ENCODE results near the gene MEG3.

Gene MEG3

GRCh38 chr14:100825713-100826331, at the start of gene MEG3:
Gene MEG3 (plus strand): TSS chr14:100826118.
- no peak for DNase-seq

DNA sequence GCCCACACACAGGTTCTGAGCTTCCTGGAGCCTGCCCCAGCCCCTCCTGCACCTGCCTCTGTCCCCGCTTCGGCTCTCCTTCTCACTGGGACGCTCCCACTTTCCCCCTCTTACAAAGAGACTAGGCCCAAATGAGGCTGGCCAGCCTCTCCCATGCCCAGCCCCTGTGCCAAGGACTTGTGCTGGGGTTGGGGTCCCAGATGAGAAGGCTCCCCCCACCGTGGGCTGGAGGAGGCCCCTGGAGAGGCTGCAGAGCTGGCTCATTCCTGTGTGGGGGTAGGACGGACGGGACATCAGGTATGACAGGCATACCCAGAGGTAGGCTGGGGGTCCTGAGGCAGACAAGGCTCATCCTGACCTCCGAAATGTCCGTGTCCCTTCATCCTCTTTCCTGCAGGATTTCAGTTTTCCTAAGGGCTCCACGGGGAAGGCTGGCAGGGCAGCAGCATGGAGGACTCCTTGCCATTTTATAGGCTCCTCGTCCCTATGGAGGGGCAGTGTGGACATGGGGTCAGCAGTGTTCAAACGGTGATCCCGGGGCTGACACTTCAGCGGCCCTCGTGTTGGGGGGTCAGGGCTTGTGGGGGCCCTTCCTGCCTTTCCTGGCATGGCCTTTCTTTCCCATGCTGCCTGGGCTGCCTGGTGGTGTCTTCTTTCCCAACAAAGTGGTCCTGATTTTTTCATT, 49.1 kb upstream of the MEG3 start:
- DNase-seq, result no peak

- no peak for DNase-seq
These were observed 48.5 kb upstream of the MEG3 start for GRCh38 chr14:100777366-100777817.

DNA sequence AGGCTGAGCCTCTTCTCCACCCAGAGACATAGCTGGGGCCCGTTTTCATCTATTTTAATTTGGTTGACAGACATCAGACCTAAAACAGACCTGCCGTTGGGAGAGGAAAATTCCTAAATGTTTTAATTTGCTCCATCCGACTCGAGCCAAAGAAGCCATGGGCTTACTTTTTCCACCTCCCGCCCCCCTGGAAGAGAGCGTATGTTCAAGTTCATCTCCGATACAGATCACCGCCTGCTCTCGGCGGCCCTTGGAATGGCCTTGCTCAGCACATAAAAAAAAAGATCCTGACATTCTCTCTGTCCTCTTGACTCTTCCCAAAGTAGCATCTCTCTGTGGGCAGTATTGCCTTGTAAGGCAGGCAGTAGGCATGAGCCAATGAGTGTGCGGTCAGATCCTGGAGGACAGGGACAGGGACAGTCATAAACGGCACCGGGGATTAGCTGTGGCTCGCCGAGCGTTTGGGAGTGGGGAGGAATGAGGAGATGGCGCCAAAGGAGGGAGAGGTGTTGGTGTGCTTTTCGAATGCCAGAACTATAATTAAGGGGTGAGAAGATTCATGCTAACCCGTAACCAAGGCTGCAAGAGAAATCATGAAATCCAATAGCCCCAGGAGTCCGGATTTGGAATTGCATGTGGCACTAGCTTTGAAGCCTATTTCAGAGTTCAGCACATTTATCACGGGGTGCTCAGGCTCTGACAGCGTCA, 47.9 kb upstream of the MEG3 start:
- DNase-seq, result no peak

GRCh38 chr14:100778526-100778882, 47.4 kb upstream of the MEG3 start:
- DNase-seq, result no peak

DNA sequence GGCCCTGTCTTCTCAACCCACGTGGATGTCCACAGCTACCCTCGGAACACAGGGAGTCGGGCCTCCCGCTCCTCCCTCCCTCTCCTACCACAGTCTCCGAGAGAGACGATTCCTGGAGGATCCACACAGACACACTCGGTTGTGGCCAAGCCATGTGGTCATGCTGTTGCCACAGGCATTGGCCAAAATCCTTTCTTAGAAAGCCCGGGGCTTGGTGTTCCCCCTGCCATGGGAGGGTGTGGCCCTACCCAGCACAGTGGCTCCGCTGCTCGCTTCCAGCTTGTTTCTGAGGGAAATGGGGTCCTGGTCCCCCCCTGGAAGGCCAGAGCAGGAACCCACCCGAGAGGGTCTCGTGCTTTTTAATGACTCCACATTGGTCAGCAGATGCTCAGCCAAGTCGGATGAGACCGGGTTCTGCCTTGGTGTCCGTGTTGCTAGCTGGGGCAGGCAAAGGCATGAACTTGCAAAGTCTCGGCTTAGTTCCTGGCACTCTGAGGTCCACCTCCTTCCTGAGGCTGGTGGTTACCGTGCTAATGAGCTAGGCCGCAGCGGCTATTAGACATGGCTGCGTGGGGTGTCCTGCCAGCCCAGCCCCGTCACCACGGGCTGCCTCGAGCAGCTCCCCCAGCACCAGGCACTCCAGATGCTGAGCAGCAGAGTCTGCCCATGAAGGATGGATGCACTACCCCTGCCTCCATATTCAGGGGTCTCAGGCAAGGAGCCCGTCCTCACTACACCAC, 46.8 kb upstream of the MEG3 start:
- no peak for DNase-seq

- DNase-seq, result no peak
These were observed 46.2 kb upstream of the MEG3 start for GRCh38 chr14:100779691-100780080.

DNA sequence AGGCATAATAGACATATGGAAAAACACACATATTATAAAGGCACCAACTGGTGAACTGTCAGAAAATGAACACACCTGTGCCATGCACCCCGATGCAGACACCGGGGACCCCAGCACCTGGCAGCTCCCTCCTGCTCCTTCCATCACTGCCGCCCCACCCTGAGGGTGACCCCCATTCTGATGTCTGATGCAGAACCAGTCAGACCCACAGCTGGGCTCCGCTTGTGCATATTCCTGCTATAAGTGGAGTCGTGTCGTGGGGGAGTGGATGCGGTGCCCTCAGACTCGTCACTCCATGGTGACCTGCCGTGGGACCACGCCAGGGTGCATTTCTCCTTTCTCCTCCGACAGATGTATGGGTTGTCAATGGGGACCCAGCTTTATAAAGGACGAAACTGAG, 45.7 kb upstream of the MEG3 start:
- no peak for DNase-seq

DNA sequence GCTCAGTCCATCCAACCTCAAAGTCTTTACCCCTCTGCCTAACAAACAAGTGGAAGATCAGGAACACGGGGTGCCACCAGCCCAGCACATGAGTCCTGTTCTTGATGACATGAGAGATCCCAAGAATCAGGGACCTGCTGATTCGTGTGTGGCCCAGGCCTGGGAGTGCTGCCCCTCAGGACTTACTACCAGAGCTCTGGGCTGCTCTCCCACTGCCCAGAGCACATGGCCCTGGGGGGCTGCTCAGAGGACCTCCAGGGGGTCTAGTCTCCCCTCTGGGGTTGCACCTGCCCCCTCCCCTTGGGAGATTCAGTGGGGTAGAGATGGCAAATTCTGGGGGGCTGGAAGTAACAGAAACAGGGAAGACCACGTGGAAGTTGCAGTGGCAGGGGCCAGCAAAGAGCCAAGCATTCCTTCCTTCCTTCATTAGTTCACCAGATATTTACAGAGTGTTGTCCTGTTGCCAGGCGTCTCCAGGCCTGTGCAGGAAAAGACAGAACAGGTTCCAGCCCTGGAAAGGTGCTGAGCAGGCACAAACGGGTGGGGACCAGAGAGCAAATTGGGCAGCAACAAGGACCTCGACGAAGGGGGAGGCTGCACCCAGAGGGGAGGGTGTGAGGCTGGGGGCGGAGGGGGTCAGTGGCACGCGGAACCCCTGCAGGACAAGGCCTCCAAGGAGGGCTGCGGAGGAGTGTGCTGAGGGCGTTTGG, 45.1 kb upstream of the MEG3 start:
- DNase-seq, result no peak

DNA sequence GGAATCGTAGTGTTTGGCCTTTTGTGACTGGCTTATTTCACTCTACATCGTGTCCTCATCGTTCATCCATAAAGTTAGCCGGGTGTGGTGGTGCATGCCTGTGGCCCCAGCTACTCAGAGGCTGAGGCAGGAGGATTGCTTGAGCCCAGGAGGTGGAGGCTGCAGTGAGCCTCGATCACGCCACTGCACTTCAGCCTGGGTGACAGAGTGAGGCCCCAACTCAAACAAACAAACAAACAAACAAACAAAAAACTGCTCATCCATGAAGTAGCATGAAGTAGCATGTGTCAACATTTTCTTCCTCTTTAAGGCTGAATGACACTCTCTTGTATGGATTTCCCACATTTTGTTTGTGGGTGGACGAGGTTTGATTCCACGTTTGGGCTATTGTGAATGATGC, 44.0 kb upstream of the MEG3 start:
- DNase-seq, result no peak

DNA sequence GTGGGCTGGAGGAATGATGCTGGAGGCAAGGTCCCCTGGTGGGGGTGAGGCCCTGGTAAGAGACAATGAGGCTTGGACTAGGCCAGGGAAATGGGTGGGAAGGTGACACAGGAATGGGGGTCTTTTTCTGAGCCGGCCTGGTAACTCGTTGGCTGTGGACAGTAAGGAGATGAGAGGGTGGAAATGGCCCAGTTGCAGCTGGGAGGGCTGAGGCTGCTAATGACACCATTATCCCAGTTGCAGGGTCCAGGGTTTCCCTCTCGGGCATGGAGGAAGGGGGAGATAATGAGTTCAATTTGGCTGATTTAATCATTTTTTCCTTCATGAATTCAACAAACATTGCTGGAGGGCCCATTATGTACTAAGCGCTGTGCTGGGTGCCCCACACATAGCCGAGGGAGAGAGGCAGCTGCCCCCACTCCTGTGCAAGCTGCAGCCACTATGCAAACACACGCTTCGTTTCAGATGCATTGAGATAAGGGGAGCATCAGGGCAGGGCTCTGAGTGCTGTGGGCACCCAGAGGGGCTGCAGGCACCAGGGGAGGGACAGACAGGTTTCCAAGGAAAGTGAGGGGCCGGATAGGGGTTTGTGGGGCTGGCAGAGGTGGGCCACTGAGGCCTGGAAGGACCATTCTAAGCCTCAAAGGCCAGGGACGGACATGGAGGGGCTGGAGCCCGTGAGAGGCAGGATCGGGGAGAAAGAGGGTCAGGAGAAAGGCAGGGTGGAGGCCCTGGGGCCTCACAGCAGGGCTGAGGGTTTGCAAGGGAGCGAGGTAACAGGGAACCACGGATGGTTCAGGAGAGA, 43.2 kb upstream of the MEG3 start:
- DNase-seq, result peak; percentile 56 to 85

GRCh38 chr14:100783630-100784370, 42.1 kb upstream of the MEG3 start:
- DNase-seq, result peak; percentile 93 to 95

DNA sequence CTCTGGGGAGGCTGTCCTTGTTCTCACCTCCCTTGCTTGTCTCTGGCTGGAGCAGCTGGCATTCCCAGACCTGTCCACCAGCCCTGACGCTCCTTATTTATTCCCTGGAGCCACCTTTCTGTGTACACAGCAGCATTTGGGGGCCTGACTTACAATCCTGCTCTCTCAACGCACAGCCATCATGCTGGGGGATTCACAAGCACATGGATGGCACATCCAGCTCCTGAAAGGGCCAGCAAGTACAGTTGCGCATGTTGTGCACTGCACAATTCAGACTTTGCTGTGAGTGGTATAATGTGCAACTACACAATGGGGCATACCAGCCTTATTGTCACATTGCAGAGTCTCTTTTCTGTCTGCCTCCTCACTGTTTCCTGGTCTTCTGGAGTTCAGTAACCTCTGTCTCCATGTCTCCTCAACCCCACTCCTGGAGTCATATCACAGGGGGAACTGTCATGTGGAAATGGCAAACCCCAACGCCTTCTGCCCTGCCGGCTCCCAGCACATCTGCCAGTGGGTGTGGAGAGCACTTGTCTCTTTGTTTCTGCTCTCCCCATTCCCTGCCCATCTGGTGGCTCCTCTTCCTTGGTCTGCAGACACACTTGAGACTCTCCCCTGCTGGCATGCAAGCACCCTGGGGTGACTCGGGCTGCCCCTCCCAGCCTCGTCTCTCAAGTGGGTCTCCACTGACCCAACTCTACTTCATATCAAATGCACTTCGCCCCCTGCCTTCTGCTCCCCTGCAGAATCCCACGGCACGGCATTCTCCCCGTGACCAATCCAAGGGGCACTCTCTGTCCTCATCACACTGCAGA, 41.2 kb upstream of the MEG3 start:
- DNase-seq, result peak; percentile 76 to 79

DNA sequence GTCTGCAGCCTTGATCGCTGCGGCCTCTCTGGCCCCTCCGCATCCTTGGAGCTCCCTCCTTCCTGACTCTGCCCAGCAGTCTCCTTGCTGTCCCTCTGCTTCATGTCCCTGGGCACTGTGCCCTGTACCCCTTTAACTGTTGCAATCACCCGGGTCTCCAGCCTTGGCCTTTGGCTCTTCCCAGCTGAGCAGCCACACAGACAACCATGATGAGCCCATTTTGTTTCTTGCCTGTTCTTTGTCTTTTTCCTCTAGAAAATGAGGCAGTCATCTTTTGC, 40.6 kb upstream of the MEG3 start:
- DNase-seq, result no peak

- DNase-seq, result no peak
These were observed 40.3 kb upstream of the MEG3 start for GRCh38 chr14:100785626-100786025.

DNA sequence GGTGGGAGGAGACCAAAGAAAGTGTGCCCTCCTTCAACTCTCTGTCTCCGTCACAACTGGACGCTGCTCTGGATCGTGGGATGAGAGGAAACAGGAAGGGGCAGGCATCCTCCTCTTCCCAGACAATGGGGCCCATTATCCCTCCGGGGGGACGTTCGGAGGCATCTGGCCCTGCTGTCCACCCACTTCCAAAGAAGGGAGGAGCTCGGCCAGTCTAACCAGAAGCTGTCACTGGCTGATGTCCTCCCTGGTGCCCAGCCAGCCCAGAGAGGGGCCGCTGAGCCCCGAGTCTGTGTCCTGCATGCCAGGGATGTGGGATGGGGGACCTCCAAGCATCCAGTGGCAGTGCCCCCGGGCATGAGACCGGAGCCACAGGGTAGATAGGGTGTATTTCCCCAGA, 39.8 kb upstream of the MEG3 start:
- no peak for DNase-seq

DNA sequence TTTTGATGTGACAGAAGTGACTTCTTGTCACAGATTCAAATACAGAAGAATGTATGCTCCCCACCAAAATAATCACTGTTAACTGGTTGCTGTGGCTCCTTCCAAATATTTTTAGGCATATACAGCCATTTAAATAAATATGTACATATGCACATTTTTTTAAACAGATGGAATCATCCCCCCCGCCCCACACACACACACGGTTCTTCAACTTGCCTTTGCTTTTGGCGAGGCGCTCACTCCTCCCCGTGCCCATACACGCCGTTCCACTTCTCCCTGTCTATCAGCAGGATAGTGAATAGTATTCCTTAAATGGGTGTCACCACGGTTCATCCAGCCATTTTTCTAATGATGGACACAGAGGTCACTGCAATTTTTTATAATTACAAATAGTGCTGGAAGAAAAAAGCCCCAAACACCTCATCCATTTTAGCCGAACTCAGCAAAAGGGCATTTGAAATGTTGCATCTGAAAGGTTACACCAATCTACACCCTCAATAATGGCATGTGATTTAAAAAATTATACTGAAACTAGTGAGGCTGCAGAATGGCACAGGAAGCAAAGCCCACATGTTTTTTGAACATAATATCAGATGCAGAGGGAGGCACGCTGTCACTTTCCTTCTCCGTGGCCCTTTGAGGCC, 39.2 kb upstream of the MEG3 start:
- no peak for DNase-seq

GRCh38 chr14:100787659-100788058, 38.3 kb upstream of the MEG3 start:
- no peak for DNase-seq

- DNase-seq, result no peak
These were observed 37.4 kb upstream of the MEG3 start for GRCh38 chr14:100788517-100788916.

- DNase-seq, result no peak
These were observed 37.0 kb upstream of the MEG3 start for GRCh38 chr14:100788942-100789341.

All from SHP77 (cell line).